ENCODE measurements around the gene GPR183. TPM values are rescaled to one million over a fixed set of nuclear protein-coding genes. Genes with fewer than 3 reads are reported as not detected.

The GPR183 gene
- total RNA-seq, 1 experiment from 2014 or later = not detected

- no TSS peak for BruUV-seq (replicated peaks)
- no peak for DNase-seq (ENCODE audit: unreplicated experiment)
- TF ChIP-seq CTCF (IDR thresholded peaks at IDR 0.05; ENCODE audit: unreplicated experiment) = no peak
- Mint-ChIP-seq H3K4me3 (ENCODE audit: unreplicated experiment) (no peak overlapping the region), H3K9me3 (ENCODE audit: unreplicated experiment) (no peaks in the 10 kb centered on the region), H3K27me3 (ENCODE audit: insufficient read depth, unreplicated experiment) (no peaks in the 10 kb centered on the region), H3K4me1 (ENCODE audit: insufficient read depth, unreplicated experiment) (peaks cover 5% of the 10 kb centered on the region), H3K27ac (ENCODE audit: low read depth, unreplicated experiment) (no peak overlapping the region), H3K36me3 (ENCODE audit: insufficient read depth, unreplicated experiment) (peaks cover 15% of the 10 kb centered on the region)
- intact Hi-C loops (cut with micrococcal nuclease) = loop anchor here (10.0 kb wide), 1 partner anchor 368 kb away; no protein-coding TSS in a partner anchor
- POLR2A ChIA-PET = interaction anchor here (0.7 kb wide), 1 partner anchor 37 kb away, joined by 3 read pairs; no protein-coding TSS in a partner anchor
- CTCF ChIA-PET = interaction anchor here (0.6 to 11.1 kb wide), 5 partner anchors 15 to 173 kb away, joined by 3 to 173 read pairs (median 5); no protein-coding TSS in a partner anchor
Measured at GRCh38 chr13:99263126-99263785, 43.9 kb downstream of the GPR183 start.

GRCh38 chr13:99261059-99261458 lies 46.1 kb downstream of the GPR183 start:
- H3K4me3 Mint-ChIP-seq (ENCODE audit: unreplicated experiment) = no peak overlapping the region
- intact Hi-C loops (cut with micrococcal nuclease) = loop anchor here (10.0 kb wide), 1 partner anchor 366 kb away; no protein-coding TSS in a partner anchor
- BruUV-seq (replicated peaks) = no TSS peak
- no peaks in the 10 kb centered on the region for H3K9me3 Mint-ChIP-seq (ENCODE audit: unreplicated experiment)
- TF ChIP-seq CTCF (IDR thresholded peaks at IDR 0.05; ENCODE audit: unreplicated experiment) = no peak
- DNase-seq (ENCODE audit: unreplicated experiment) = no peak
- ChIA-PET CTCF (interaction anchor here (0.7 to 1.5 kb wide), 3 partner anchors 8 to 85 kb away, joined by 3 to 9 read pairs (median 4); no protein-coding TSS in a partner anchor), POLR2A (no interaction called here)
- no peak overlapping the region for H3K27ac Mint-ChIP-seq (ENCODE audit: low read depth, unreplicated experiment)
- peaks cover 22% of the 10 kb centered on the region for H3K36me3 Mint-ChIP-seq (ENCODE audit: insufficient read depth, unreplicated experiment)
- no peaks in the 10 kb centered on the region for H3K27me3 Mint-ChIP-seq (ENCODE audit: insufficient read depth, unreplicated experiment)
- peaks cover 5% of the 10 kb centered on the region for H3K4me1 Mint-ChIP-seq (ENCODE audit: insufficient read depth, unreplicated experiment)

GRCh38 chr13:99260216-99260615 lies 47.0 kb downstream of the GPR183 start:
- ChIA-PET POLR2A (no interaction called here), CTCF (interaction anchor here (0.9 to 1.5 kb wide), 3 partner anchors 9 to 84 kb away, joined by 4 to 9 read pairs (median 4); no protein-coding TSS in a partner anchor)
- H3K4me3 Mint-ChIP-seq (ENCODE audit: unreplicated experiment) = no peak overlapping the region
- intact Hi-C loops (cut with micrococcal nuclease) = loop anchor here (10.0 kb wide), 1 partner anchor 365 kb away; no protein-coding TSS in a partner anchor
- H3K36me3 Mint-ChIP-seq (ENCODE audit: insufficient read depth, unreplicated experiment) = peaks cover 30% of the 10 kb centered on the region
- no peaks in the 10 kb centered on the region for H3K9me3 Mint-ChIP-seq (ENCODE audit: unreplicated experiment)
- no TSS peak for BruUV-seq (replicated peaks)
- H3K27ac Mint-ChIP-seq (ENCODE audit: low read depth, unreplicated experiment) = no peak overlapping the region
- peaks cover 5% of the 10 kb centered on the region for H3K4me1 Mint-ChIP-seq (ENCODE audit: insufficient read depth, unreplicated experiment)
- no peak for TF ChIP-seq CTCF (IDR thresholded peaks at IDR 0.05; ENCODE audit: unreplicated experiment)
- no peak for DNase-seq (ENCODE audit: unreplicated experiment)
- no peaks in the 10 kb centered on the region for H3K27me3 Mint-ChIP-seq (ENCODE audit: insufficient read depth, unreplicated experiment)

- POLR2A ChIA-PET = no interaction called here
- Mint-ChIP-seq H3K27ac (ENCODE audit: low read depth, unreplicated experiment) (no peak overlapping the region), H3K27me3 (ENCODE audit: insufficient read depth, unreplicated experiment) (no peaks in the 10 kb centered on the region), H3K4me1 (ENCODE audit: insufficient read depth, unreplicated experiment) (peaks cover 5% of the 10 kb centered on the region), H3K9me3 (ENCODE audit: unreplicated experiment) (no peaks in the 10 kb centered on the region), H3K4me3 (ENCODE audit: unreplicated experiment) (no peak overlapping the region), H3K36me3 (ENCODE audit: insufficient read depth, unreplicated experiment) (peaks cover 32% of the 10 kb centered on the region)
- no peak for DNase-seq (ENCODE audit: unreplicated experiment)
- CTCF ChIA-PET = interaction anchor here (0.7 to 2.1 kb wide), 4 partner anchors 10 to 1291 kb away, joined by 3 to 11 read pairs (median 6); no protein-coding TSS in a partner anchor
- intact Hi-C loops (cut with micrococcal nuclease) = no loop called here
- TF ChIP-seq CTCF (IDR thresholded peaks at IDR 0.05; ENCODE audit: unreplicated experiment) = no peak
- BruUV-seq (replicated peaks) = no TSS peak
Measured at GRCh38 chr13:99258946-99259345, 48.3 kb downstream of the GPR183 start.

Measured in MCF 10A (cell line).